Suprapubic skin (tissue), 4 donors: Measurements from ENCODE around the gene NLN.
"Not testable (repeated sequence)": the region's sequence is repeated elsewhere in the genome, so short reads cannot be mapped to it uniquely, and the experiment has no call there.

Experiments
- CTCF ChIP-seq, 2 donors: fragments of 200-600 bp in 1 of 2; fragments of 450-650 bp in 1 of 2; sonication (generic) in 1 of 2; IDR thresholded peaks; one replicate each; pipeline ENCODE4 v1.5.1; 2016 to 2019; ENCODE audit warnings: antibody characterized with exemption in 2 of 2, mild to moderate bottlenecking in 1 of 2, moderate library complexity in 1 of 2
- EP300 ChIP-seq: sonication (generic); formaldehyde crosslinking; IDR thresholded peaks from one replicate; pipeline ENCODE4 v1.6.1; 2017; ENCODE audit warnings: antibody characterized with exemption
- POLR2A ChIP-seq, 2 donors: fragments of 450-650 bp; IDR thresholded peaks; one replicate each; pipeline ENCODE4 v1.6.1; 2017; ENCODE audit warnings: antibody characterized with exemption in 2 of 2, mild to moderate bottlenecking in 2 of 2, moderate library complexity in 2 of 2
- POLR2AphosphoS5 ChIP-seq, 3 donors: sonication (generic); formaldehyde crosslinking; IDR thresholded peaks; one replicate each; pipeline ENCODE4 v1.6.1; 2017; ENCODE audit warnings: antibody characterized with exemption in 3 of 3

DNA sequence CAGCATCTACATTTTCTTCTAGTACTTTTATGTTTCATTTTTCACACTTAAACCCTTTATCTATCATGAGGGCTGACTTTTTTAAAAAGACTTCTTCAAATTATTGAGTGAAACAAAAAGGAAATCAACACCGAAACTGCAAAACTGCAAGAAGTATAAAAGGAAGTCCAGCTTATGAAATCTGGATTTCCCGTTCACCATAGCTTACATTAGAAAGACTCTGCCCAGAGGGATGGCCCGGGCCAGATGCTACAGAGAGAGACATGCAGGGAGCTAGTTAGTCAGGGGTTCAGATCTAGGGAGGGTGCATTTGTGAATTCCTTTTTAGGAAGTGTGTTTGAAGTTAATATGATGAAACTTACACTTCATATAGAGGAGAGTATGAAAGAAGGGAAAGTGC, 10.0 kb downstream of the NLN start:
- TF ChIP-seq CTCF (IDR thresholded peaks at IDR 0.05); POLR2A (IDR thresholded peaks at IDR 0.05); POLR2AphosphoS5 (IDR thresholded peaks at IDR 0.05); EP300: not testable (repeated sequence)
